ENCODE data around the gene RPP40. TPM values are rescaled to one million over a fixed set of nuclear protein-coding genes. Genes with fewer than 3 reads are reported as not detected.

The RPP40 gene
- total RNA-seq, 3 donors from 2014 or later (not counting 1 experiment from before 2014, with no cell fraction given), result 1.3 to 1.7 (median 1.3) TPM

DNA sequence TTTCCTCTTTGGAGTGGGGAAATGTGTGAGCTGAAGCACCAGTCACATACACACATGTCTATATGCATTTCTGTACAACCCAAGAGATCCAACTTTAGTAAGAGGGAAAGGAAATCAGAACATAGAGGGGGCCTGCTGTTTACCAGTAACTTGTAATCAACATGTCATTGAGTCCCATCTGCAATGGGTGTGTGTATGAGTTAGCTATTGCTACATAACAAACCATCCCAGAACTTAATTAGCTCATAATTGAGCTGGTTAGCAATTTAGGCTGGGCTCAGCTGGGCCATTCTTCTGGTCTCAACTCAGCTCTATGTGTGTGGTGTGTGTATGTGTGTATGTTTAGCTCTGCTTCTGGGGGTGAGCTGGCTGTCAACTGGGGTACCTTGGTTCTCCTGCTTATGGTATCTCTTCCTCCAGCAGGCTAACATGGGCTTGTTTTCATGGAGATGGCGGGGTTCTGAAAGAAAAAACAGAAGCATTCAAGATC is 10.3 kb upstream of the RPP40 start:
- DNase-seq, result no peak
- 50% methylated on average over 1 of the region's 1 CpG for WGBS (ENCODE audit: insufficient coverage)
- Mint-ChIP-seq H3K4me3 (no peak overlapping the region), H3K27ac (no peak overlapping the region), H3K4me1 (no peaks in the 10 kb centered on the region), H3K9me3 (no peaks in the 10 kb centered on the region), H3K27me3 (ENCODE audit: low read depth in 2 of 2) (peaks cover 0 to 7% of the 10 kb centered on the region in 2 donors), H3K36me3 (no peaks in the 10 kb centered on the region)
- Histone ChIP-seq H3K9me3 (ENCODE audit: control insufficient read depth, insufficient read depth, low read length) (no peaks in the 10 kb centered on the region), H3K27me3 (ENCODE audit: control insufficient read depth, insufficient read depth, low read length) (no peaks in the 10 kb centered on the region), H3K4me1 (ENCODE audit: control insufficient read depth, insufficient read depth, low read length) (no peaks in the 10 kb centered on the region), H3K4me3 (ENCODE audit: low read length) (no peak overlapping the region), H3K27ac (ENCODE audit: low read length) (no peak overlapping the region), H3K36me3 (ENCODE audit: control insufficient read depth, insufficient read depth, low read length) (no peaks in the 10 kb centered on the region)
- ATAC-seq, result no peak
- TF ChIP-seq CTCF (IDR thresholded peaks at IDR 0.05), result no peak
- intact Hi-C loops (cut with micrococcal nuclease), result no loop called here

DNA sequence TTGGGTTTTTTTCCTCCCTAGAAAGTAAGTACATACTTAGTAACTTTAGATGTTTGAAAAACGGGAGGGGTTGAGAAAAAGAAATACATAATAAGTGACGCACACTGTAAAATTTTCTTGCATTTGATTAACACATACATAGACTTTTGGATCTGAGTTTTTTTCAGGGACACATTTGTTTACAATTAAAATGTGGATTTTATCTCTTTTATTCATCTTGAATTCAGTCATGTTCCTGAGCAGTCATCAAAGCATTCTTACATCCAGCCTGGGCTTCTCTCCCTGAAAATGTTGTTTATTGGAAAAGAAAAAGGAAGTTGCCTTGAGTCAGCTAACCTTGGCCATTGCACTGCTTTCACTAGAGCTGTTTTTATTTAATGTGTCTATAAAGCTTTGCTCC is 8.7 kb upstream of the RPP40 start:
- Histone ChIP-seq H3K27ac (ENCODE audit: low read length) (no peak overlapping the region), H3K4me1 (ENCODE audit: control insufficient read depth, insufficient read depth, low read length) (no peaks in the 10 kb centered on the region), H3K4me3 (ENCODE audit: low read length) (no peak overlapping the region), H3K36me3 (ENCODE audit: control insufficient read depth, insufficient read depth, low read length) (no peaks in the 10 kb centered on the region), H3K9me3 (ENCODE audit: control insufficient read depth, insufficient read depth, low read length) (no peaks in the 10 kb centered on the region), H3K27me3 (ENCODE audit: control insufficient read depth, insufficient read depth, low read length) (no peaks in the 10 kb centered on the region)
- no peaks in the 10 kb centered on the region for H3K4me1 Mint-ChIP-seq
- H3K36me3 Mint-ChIP-seq, result no peaks in the 10 kb centered on the region
- WGBS (ENCODE audit: insufficient coverage), result no CpG with 5 or more reads among the region's 2 CpGs
- DNase-seq (no peak), ATAC-seq (no peak)
- H3K27me3 Mint-ChIP-seq (ENCODE audit: low read depth in 2 of 2), result peaks cover 0 to 4% of the 10 kb centered on the region in 2 donors
- no peaks in the 10 kb centered on the region for H3K9me3 Mint-ChIP-seq
- intact Hi-C loops (cut with micrococcal nuclease), result no loop called here
- H3K27ac Mint-ChIP-seq, result no peak overlapping the region
- no peak overlapping the region for H3K4me3 Mint-ChIP-seq
- no peak for TF ChIP-seq CTCF (IDR thresholded peaks at IDR 0.05)

- Mint-ChIP-seq H3K27ac (no peak overlapping the region), H3K4me1 (no peaks in the 10 kb centered on the region), H3K36me3 (no peaks in the 10 kb centered on the region), H3K27me3 (ENCODE audit: low read depth in 2 of 2) (peaks cover 0 to 2% of the 10 kb centered on the region in 2 donors), H3K9me3 (no peaks in the 10 kb centered on the region), H3K4me3 (no peak overlapping the region)
- Histone ChIP-seq H3K36me3 (ENCODE audit: control insufficient read depth, insufficient read depth, low read length) (no peaks in the 10 kb centered on the region), H3K27ac (ENCODE audit: low read length) (no peak overlapping the region), H3K4me3 (ENCODE audit: low read length) (no peak overlapping the region), H3K4me1 (ENCODE audit: control insufficient read depth, insufficient read depth, low read length) (no peaks in the 10 kb centered on the region), H3K9me3 (ENCODE audit: control insufficient read depth, insufficient read depth, low read length) (no peaks in the 10 kb centered on the region), H3K27me3 (ENCODE audit: control insufficient read depth, insufficient read depth, low read length) (no peaks in the 10 kb centered on the region)
- DNase-seq (no peak), ATAC-seq (no peak)
- intact Hi-C loops (cut with micrococcal nuclease), result no loop called here
- no peak for TF ChIP-seq CTCF (IDR thresholded peaks at IDR 0.05)
- WGBS (ENCODE audit: insufficient coverage), result 93% methylated on average over 12 of the region's 12 CpGs
These were observed 7.5 kb upstream of the RPP40 start for GRCh38 chr6:5011346-5011745.

- Mint-ChIP-seq H3K9me3 (no peaks in the 10 kb centered on the region), H3K4me1 (peaks cover 14 to 16% of the 10 kb centered on the region in 2 donors), H3K27me3 (ENCODE audit: low read depth in 2 of 2) (peaks cover 0 to 2% of the 10 kb centered on the region in 2 donors), H3K27ac (no peak overlapping the region), H3K4me3 (no peak overlapping the region), H3K36me3 (no peaks in the 10 kb centered on the region)
- intact Hi-C loops (cut with micrococcal nuclease), result no loop called here
- no peaks in the 10 kb centered on the region for H3K27me3 ChIP-seq (ENCODE audit: control insufficient read depth, insufficient read depth, low read length)
- WGBS (ENCODE audit: insufficient coverage), result 97% methylated on average over 3 of the region's 3 CpGs
- ATAC-seq (no peak), DNase-seq (no peak)
- H3K36me3 ChIP-seq (ENCODE audit: control insufficient read depth, insufficient read depth, low read length), result no peaks in the 10 kb centered on the region
- H3K27ac ChIP-seq (ENCODE audit: low read length), result no peak overlapping the region
- no peak for TF ChIP-seq CTCF (IDR thresholded peaks at IDR 0.05)
- peaks cover 12% of the 10 kb centered on the region for H3K4me1 ChIP-seq (ENCODE audit: control insufficient read depth, insufficient read depth, low read length)
- H3K9me3 ChIP-seq (ENCODE audit: control insufficient read depth, insufficient read depth, low read length), result no peaks in the 10 kb centered on the region
- no peak overlapping the region for H3K4me3 ChIP-seq (ENCODE audit: low read length)
These were observed 3.7 kb upstream of the RPP40 start for GRCh38 chr6:5007531-5007930.

Measured in natural killer cell (primary cell).